K562 (cell line): ENCODE data around the gene DOCK6. TPM values are rescaled to one million over a fixed set of nuclear protein-coding genes. Genes with fewer than 3 reads are reported as not detected.

Source experiments
- MAFF ChIP-seq: IDR thresholded peaks from 2 replicates; pipeline ENCODE4 v1.6.1; 2012; ENCODE audit warnings: low read length, improper control_type of control experiment
- MYC ChIP-seq, 2 experiments: fragments of 250-450 bp in 1 of 2; sonication (Bioruptor Pico) in 1 of 2; IDR thresholded peaks; 2 replicates each; pipeline versions ENCODE4 v1.5.1 to v1.6.1; 2012 to 2021; ENCODE audit warnings: low read depth in 2 of 2, borderline replicate concordance in 1 of 2, improper control_type of control experiment in 1 of 2, low read length in 1 of 2, mild to moderate bottlenecking in 1 of 2, moderate library complexity in 1 of 2
- POLR2H ChIP-seq: IDR thresholded peaks from 2 replicates; pipeline ENCODE4 v1.6.1; 2016; ENCODE audit warnings: missing genetic modification characterization, low read depth, mild to moderate bottlenecking, control low read depth, missing compliant biosample characterization, moderate library complexity
- RAD51 ChIP-seq: fragments of 450-650 bp; IDR thresholded peaks from 2 replicates; pipeline ENCODE4 v1.7.1; 2016; ENCODE audit warnings: low read depth, mild to moderate bottlenecking, borderline replicate concordance
- ZNF224 ChIP-seq: sonication (generic); formaldehyde crosslinking; IDR thresholded peaks from 2 replicates; pipeline ENCODE4 v1.8.0; 2022; ENCODE audit warnings: mild to moderate bottlenecking, missing genetic modification reagents
- ZNF354B ChIP-seq: fragments of 250-450 bp; sonication (Bioruptor Pico); IDR thresholded peaks from 2 replicates; pipeline ENCODE4 v1.4.0; 2020
- polyA plus RNA-seq, 8 experiments: library from polyadenylated mRNA; depleted of rRNA in 4 of 8; stranded (reverse) in 5 of 8; unstranded in 3 of 8; fragments of >200 nt; fragmentation: Nextera tagmentation in 2 of 8; fragmentation: Illumina TruSeq in 1 of 8; extraction: Ambion mirVana in 2 of 8; extraction: Trizol in 1 of 8; gene quantifications; 2 replicates each; pipeline versions ENCODE4 v1.2.1 to v1.2.3, GENCODE V29; 2011 to 2014; ENCODE audit warnings: inconsistent platforms in 1 of 8, missing spikeins in 1 of 8
- total RNA-seq, 7 experiments: library from RNA; depleted of rRNA in 6 of 7; stranded (reverse); fragments of >200 nt in 6 of 7; fragmentation: Illumina TruSeq in 2 of 7; extraction: Trizol in 2 of 7; gene quantifications; 2 replicates each; pipeline versions ENCODE4 v1.2.1 to v1.2.3, GENCODE V29; 2011 to 2021; ENCODE audit warnings: low replicate concordance in 1 of 7
- TF ChIP-seq, protein P1 (sequence below): fragments of 200-800 bp; sonication (Bioruptor generic); IDR thresholded peaks from 2 replicates; pipeline ENCODE4 v1.6.1; 2017; ENCODE audit warnings: missing genetic modification characterization, missing compliant biosample characterization
- TF ChIP-seq, protein P2 (sequence below), 2 experiments: fragments of 450-650 bp in 1 of 2; sonication (generic) in 1 of 2; formaldehyde crosslinking in 1 of 2; IDR thresholded peaks; 2 replicates each; pipeline versions ENCODE4 v1.7.1 to v1.9.0; 2016 to 2022; ENCODE audit warnings: inconsistent platforms in 1 of 2, mild to moderate bottlenecking in 1 of 2, missing genetic modification reagents in 1 of 2
- TF ChIP-seq, protein P3 (sequence below): sonication (generic); formaldehyde crosslinking; IDR thresholded peaks from 2 replicates; pipeline ENCODE4 v1.9.0; 2022; ENCODE audit warnings: mild to moderate bottlenecking, missing genetic modification reagents
- TF ChIP-seq, protein P4 (sequence below): fragments of 250-450 bp; sonication (Bioruptor Pico); IDR thresholded peaks from 2 replicates; pipeline ENCODE4 v1.4.0; 2020; ENCODE audit warnings: mild to moderate bottlenecking, moderate library complexity, borderline replicate concordance

DOCK6 gene
- total and polyA plus RNA-seq, 9 of the 15 experiments (the other 6 are each of a cell fraction or from before 2014, with no cell fraction given) = 0.35 to 19.3 (median 3.8) TPM

DNA sequence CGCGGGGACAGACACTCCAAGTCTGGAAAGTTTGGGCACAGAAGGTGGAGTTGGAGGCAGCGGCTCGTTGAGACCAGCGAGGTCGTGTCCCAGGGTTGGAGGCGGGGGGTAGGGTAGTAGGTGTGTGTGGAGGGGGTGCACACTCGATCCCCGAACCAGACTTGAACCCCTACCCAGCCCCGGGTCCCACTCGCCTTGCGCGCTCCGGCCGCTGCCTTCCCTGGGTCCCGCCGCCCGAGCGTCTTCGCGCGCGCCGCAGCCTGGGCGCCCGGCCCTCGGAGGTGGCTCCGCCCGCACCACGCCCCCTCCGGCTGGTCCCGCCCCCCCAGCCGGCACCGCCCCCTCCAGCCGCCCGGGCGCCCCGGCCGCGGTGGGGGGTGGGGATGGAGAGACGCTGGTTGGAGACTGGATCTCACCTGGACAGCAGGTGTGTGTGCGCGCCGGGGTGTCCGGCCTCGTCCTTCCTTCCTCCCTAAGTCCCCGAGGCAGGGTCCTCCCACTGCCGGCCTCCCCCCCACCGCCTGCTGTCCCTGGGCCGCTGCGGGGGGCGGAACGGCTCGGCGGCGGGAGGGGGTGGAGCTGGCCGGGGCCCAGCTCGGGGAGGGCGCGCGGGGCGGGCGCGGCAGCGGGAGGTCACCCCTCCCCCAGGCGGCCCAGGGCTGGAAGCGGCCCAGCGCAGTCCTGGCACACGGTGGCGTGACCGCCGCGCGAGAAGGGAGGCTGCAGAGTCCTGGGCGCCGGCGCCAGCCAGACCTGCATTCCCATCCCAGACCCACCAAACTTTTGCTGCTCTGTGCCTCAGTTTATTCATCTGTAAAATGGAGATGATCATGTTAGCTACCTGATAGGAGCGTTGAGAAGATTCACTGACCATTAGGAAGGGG lies 64.8 kb downstream of the DOCK6 start, which contains the start of gene KANK2 (continued):
- TF ChIP-seq ZNF224 = no peak
- TF ChIP-seq, protein P1, sequence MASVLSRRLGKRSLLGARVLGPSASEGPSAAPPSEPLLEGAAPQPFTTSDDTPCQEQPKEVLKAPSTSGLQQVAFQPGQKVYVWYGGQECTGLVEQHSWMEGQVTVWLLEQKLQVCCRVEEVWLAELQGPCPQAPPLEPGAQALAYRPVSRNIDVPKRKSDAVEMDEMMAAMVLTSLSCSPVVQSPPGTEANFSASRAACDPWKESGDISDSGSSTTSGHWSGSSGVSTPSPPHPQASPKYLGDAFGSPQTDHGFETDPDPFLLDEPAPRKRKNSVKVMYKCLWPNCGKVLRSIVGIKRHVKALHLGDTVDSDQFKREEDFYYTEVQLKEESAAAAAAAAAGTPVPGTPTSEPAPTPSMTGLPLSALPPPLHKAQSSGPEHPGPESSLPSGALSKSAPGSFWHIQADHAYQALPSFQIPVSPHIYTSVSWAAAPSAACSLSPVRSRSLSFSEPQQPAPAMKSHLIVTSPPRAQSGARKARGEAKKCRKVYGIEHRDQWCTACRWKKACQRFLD (CRISPR knock-in tag) = 0 out of 2 replicates have a peak, but pooled peaks have one; percentile 52
- TF ChIP-seq RAD51 = no peak
- TF ChIP-seq, protein P2, sequence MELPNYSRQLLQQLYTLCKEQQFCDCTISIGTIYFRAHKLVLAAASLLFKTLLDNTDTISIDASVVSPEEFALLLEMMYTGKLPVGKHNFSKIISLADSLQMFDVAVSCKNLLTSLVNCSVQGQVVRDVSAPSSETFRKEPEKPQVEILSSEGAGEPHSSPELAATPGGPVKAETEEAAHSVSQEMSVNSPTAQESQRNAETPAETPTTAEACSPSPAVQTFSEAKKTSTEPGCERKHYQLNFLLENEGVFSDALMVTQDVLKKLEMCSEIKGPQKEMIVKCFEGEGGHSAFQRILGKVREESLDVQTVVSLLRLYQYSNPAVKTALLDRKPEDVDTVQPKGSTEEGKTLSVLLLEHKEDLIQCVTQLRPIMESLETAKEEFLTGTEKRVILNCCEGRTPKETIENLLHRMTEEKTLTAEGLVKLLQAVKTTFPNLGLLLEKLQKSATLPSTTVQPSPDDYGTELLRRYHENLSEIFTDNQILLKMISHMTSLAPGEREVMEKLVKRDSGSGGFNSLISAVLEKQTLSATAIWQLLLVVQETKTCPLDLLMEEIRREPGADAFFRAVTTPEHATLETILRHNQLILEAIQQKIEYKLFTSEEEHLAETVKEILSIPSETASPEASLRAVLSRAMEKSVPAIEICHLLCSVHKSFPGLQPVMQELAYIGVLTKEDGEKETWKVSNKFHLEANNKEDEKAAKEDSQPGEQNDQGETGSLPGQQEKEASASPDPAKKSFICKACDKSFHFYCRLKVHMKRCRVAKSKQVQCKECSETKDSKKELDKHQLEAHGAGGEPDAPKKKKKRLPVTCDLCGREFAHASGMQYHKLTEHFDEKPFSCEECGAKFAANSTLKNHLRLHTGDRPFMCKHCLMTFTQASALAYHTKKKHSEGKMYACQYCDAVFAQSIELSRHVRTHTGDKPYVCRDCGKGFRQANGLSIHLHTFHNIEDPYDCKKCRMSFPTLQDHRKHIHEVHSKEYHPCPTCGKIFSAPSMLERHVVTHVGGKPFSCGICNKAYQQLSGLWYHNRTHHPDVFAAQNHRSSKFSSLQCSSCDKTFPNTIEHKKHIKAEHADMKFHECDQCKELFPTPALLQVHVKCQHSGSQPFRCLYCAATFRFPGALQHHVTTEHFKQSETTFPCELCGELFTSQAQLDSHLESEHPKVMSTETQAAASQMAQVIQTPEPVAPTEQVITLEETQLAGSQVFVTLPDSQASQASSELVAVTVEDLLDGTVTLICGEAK (IDR thresholded peaks at IDR 0.05) = 0 out of 2 replicates have a peak, but pooled peaks have one; percentile 8
- TF ChIP-seq, protein P2 (CRISPR knock-in tag; IDR thresholded peaks at IDR 0.05) = no peak
- TF ChIP-seq MYC (IDR thresholded peaks at IDR 0.05; ENCODE audit: low read depth, low read length) = peak; percentile 41; the same call in 1 of the 2 replicates
- TF ChIP-seq MYC (CRISPR knock-in tag; IDR thresholded peaks at IDR 0.05; ENCODE audit: borderline replicate concordance, low read depth) = no peak
- TF ChIP-seq ZNF354B = no peak
- TF ChIP-seq, protein P3, sequence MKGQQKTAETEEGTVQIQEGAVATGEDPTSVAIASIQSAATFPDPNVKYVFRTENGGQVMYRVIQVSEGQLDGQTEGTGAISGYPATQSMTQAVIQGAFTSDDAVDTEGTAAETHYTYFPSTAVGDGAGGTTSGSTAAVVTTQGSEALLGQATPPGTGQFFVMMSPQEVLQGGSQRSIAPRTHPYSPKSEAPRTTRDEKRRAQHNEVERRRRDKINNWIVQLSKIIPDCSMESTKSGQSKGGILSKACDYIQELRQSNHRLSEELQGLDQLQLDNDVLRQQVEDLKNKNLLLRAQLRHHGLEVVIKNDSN = 0 out of 2 replicates have a peak, but pooled peaks have one; percentile 6
- TF ChIP-seq, protein P4, sequence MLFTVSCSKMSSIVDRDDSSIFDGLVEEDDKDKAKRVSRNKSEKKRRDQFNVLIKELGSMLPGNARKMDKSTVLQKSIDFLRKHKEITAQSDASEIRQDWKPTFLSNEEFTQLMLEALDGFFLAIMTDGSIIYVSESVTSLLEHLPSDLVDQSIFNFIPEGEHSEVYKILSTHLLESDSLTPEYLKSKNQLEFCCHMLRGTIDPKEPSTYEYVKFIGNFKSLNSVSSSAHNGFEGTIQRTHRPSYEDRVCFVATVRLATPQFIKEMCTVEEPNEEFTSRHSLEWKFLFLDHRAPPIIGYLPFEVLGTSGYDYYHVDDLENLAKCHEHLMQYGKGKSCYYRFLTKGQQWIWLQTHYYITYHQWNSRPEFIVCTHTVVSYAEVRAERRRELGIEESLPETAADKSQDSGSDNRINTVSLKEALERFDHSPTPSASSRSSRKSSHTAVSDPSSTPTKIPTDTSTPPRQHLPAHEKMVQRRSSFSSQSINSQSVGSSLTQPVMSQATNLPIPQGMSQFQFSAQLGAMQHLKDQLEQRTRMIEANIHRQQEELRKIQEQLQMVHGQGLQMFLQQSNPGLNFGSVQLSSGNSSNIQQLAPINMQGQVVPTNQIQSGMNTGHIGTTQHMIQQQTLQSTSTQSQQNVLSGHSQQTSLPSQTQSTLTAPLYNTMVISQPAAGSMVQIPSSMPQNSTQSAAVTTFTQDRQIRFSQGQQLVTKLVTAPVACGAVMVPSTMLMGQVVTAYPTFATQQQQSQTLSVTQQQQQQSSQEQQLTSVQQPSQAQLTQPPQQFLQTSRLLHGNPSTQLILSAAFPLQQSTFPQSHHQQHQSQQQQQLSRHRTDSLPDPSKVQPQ (CRISPR knock-in tag) = no peak
- TF ChIP-seq MAFF = no peak
- TF ChIP-seq POLR2H = no peak
